HepG2 (cell line): Measurements from ENCODE around the gene GREM1.

Experiments used
- CTCF ChIP-seq: sonication (generic); formaldehyde crosslinking; IDR thresholded peaks from 2 replicates; pipeline ENCODE4 v1.5.0; 2020; ENCODE audit warnings: mild to moderate bottlenecking, missing genetic modification reagents, moderate library complexity
- EZH2 ChIP-seq: conservative IDR thresholded peaks from 2 replicates; pipeline ENCODE4 v1.6.1; 2012; ENCODE audit warnings: mild to moderate bottlenecking, low read depth, low read length, moderate library complexity
- FOSL1 ChIP-seq: sonication (generic); formaldehyde crosslinking; IDR thresholded peaks from 2 replicates; pipeline ENCODE4 v1.9.0; 2021; ENCODE audit warnings: missing genetic modification reagents, borderline replicate concordance
- POLR2A ChIP-seq, 2 experiments: IDR thresholded peaks; 2 replicates each; pipeline ENCODE4 v1.6.1; 2011; ENCODE audit warnings: low read depth in 2 of 2, low read length in 2 of 2, mild to moderate bottlenecking in 1 of 2, moderate library complexity in 1 of 2; ENCODE audit not compliant: insufficient read depth in 1 of 2
- RAD21 ChIP-seq: fragments of 450-650 bp; formaldehyde crosslinking; IDR thresholded peaks from 2 replicates; pipeline ENCODE4 v1.5.0; 2020; ENCODE audit warnings: mild to moderate bottlenecking
- SKIL ChIP-seq: sonication (generic); formaldehyde crosslinking; IDR thresholded peaks from 2 replicates; pipeline ENCODE4 v1.8.0; 2022; ENCODE audit warnings: missing genetic modification reagents, mild to moderate bottlenecking, moderate library complexity, borderline replicate concordance
- YY1 ChIP-seq: IDR thresholded peaks from 2 replicates; pipeline ENCODE4 v1.6.1; 2011; ENCODE audit warnings: low read length, low read depth, moderate library complexity, mild to moderate bottlenecking; ENCODE audit not compliant: insufficient read depth, insufficient replicate concordance
- ZNF343 ChIP-seq: sonication (generic); formaldehyde crosslinking; IDR thresholded peaks from 2 replicates; pipeline ENCODE4 v1.4.0; 2020; ENCODE audit warnings: mild to moderate bottlenecking, missing genetic modification reagents
- ZSCAN31 ChIP-seq: sonication (generic); formaldehyde crosslinking; IDR thresholded peaks from 2 replicates; pipeline ENCODE4 v1.5.0; 2020; ENCODE audit warnings: low read depth, mild to moderate bottlenecking, missing genetic modification reagents

- TF ChIP-seq EZH2: no peak
- no peak for TF ChIP-seq CTCF (CRISPR knock-in tag)
- no peak for TF ChIP-seq FOSL1 (CRISPR knock-in tag)
- no peak for TF ChIP-seq RAD21 (CRISPR knock-in tag)
- no peak for TF ChIP-seq ZNF343 (CRISPR knock-in tag)
- TF ChIP-seq YY1: no peak
- no peak for TF ChIP-seq SKIL (CRISPR knock-in tag)
- no peak for TF ChIP-seq ZSCAN31 (CRISPR knock-in tag)
- no peak for TF ChIP-seq POLR2A (IDR thresholded peaks at IDR 0.05; ENCODE audit: insufficient read depth in 1 of 2, low read depth in 2 of 2, low read length in 2 of 2)
Measured at GRCh38 chr15:32723171-32723948, 5.6 kb downstream of the GREM1 start.
